NAMALWA (cell line): ENCODE results near the gene IGSF9.

Experiments used
- DNase-seq: peaks from one replicate; pipeline ENCODE4 v3.0.0-alpha.2; 2015; ENCODE audit warnings: low spot score

Gene IGSF9

DNA sequence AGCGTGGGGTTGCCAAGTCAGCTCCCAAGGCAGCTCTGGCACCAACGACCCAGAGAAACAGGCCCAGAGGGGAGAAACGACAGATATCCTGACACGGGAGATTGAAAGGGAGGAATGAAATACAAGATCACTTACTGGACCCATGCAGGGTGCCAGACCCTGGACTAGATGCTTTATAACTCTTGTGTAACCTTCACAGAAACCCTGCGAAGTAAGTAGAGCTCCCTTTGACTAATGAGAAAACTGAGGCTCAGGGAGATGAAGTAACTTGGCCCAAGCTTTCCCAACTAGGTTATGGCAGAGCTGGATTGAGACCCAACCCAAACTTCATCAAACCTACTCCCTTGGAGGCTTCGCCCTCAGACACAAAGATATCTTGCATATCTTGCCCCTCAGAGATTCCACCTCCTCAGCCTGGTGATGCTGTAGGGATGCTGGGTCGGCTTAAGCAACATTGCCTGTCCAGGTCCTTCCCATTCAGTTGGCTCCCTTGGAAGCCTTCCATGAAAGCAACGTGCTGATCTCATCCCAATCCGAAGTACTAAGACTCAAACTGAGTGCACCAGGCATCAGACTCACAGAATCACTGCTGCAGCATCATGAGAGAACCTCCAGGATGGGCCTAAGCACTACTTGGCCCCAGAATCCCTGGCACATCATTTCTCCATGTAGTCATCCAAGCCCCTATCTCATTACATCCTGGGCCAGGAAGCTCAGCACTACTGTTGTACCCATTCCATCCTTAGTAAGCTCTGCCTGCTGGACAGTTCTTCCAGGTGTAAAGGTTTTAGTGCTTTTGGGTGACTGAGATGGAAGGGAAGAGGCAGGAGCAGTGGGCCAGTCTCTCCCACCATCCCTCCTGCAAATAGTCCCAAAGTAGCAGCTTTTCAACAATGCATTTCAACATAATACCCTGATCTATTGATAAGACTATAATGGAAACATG, 1.1 kb upstream of the IGSF9 start:
- no peak for DNase-seq

DNA sequence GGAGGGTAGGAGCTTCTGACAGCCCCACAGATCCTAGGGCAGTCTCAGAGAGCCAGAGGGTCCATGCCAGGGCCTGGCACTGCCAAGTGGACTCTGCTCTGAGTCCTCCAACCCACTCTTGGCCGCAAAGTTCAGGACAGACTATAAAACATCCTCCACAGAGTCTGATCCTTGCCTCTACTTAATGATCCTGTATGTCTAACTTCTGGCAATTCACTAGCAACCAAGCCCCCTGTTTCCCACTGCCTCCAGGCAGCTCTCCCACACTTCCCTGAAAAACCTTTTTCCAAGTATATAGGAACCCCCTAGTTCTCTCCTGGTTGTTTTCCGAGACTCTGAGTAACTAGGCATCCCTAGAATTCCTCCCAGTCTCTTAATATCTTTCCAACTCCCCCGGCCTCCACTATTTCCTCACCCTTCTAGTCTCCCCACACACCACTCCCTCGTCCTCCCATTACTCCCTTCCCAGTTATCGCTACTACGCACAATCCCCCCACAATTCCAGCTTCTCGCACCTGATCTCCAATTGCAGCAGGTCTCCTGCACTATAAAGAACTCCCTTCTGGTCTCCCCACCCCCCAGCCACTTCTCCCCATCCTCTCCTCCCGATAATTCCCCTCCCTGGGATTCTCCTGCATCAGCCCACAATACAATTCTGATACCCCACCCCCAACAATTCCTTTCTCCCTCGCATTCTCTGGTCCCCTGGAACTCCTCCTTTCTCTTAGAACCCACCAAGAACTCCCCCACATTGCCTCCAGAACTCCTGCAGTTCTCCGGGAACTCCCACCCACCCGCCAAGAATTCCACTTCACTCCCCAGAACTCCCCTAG, 574 bp downstream of the IGSF9 start:
- no peak for DNase-seq

DNA sequence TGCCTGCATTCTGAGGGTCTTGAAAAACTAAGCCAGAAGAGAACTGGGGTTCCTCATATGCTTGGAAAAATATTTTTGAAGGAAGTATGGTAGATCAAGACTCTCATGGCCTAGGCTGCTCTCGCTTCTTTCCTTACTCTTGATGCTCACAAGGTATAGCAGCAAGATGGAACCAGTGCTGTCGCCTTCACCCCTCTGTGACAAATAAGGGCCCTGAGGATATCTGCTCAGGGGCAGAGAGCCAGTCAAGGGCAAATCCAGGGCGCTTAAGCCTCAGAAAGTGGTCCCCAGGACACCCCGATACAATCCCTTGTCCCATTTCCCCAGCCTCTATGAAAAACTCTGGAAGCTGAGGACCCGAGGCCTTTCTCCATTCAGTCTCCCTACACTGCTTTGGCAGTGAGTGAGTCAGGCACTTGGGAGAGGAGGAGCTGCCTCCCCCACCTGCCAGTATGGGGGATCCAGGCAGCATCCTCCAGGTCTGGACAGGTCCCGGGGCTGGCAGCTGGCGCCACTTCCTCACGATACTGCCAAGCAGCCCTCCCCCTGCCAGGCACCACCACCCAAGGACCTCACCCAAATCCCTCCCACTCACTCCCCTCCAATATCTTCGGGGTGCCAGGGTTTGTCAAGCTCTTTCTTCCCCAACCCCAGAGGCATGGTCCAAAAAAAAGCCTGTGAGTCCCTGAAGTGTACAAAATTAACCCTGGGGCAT, 1.3 kb downstream of the IGSF9 start:
- no peak for DNase-seq

DNA sequence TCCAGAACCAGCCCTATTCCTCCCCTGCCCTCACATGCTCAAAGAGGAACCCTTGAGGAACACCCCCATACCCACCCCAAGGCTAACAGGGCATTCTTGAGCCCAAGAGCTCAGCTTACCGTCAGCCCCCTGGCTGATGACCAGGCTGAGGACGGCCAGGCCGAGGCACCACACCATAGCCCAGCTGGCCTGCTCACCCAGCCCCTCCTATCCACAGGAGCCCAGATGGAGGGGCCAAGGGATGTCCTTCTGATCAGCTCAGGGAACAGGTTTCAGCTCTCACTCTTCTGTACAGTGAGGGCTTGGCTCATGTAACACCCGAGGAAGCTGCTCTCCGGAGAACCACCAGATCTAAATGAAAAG, 2.2 kb downstream of the IGSF9 start:
- DNase-seq, result no peak

DNA sequence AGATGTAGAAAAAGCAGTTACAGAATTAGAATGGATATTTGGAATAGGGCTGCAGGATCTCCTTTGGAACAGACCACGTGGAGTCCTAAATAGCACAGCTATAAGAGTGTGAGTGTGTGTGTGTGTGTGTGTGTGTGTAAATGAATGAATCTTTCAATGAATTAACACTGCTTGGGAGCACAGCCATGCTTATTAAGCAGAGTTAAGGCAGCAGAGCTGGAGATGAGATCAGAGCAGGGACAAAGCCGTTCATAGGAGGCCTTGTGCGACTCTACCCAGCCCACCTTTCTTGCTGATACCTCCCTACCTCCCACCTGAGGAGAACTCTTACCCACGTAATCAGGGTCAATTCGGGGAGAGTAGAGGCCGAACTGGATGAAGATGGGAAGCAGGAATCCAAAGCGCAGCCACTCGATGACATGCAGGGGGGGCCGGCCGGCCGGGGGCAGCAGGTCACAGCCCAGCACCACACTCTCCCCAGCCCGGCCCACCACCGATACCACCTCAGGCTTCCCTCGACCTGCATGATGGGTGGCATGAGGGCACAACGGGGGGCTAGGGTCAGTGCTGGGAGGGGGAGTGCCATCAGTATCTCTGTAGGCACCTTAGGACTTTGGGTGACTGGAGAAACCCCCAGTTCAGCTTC, 2.7 kb downstream of the IGSF9 start:
- no peak for DNase-seq

DNA sequence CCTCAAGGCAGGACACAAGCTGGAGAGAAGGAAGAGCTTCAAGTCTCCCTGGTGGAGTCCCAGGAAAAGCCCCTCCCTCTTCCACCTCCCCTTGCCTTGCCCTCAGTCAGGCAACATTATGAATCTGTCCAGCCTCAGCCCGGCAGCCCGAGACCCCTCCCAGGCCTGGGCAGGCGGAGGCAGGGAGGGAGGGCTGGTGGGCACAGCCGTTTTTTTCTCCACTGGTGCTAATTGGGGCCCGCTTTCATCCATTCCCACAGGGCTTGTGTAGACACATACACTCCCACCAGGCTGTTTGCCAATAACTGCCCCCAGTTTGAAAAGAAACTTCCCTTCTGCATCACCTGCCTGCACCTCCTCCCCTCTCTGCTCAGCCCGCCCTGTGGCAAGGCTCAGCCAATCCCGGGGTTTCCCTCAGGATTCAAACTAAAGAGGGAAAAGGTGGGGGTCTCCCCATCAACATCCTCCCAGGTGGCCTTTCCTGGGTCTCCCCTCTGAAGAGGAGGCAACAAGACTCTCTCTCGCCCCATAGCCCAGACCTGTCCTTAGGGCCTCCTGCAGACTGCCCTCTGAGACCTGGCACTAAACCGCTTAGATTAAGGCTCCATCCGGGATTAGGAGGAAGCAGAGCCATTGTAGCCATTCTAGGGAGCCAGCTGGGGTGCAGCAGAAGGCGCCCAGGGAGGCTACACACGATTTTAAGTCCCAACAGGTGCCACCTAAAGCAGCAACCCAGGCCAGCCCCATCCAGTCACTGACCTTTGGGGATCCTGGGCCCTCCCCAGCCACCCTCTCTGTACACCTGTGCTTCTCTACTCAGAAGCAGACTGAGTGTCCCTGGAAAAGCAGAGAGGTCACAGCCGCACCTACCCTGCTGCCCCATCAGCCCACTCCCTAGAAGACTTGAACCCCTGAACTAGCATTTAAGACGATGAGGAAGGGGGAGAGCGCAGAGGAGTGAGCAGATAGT, 3.5 kb downstream of the IGSF9 start:
- no peak for DNase-seq

DNA sequence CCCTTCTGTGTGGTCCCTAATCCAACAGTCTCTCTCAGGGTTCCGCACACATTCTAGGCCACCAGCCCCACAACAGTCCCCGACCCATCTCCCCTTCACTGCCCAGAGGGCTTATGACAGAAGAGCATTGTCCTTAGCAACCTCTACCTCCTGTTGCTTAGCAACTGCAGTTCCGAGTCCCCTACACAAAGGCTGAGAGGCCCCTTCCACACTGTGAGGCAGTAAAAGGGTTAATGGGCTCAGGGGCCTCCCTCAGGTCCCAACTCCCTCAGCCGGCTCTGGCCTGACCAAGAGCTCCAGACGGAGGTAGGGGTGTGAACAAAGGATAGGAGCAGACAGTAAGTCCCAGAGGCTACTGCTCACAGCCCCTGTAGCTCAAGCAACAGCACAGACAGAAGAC, 4.3 kb downstream of the IGSF9 start:
- DNase-seq, result no peak

DNA sequence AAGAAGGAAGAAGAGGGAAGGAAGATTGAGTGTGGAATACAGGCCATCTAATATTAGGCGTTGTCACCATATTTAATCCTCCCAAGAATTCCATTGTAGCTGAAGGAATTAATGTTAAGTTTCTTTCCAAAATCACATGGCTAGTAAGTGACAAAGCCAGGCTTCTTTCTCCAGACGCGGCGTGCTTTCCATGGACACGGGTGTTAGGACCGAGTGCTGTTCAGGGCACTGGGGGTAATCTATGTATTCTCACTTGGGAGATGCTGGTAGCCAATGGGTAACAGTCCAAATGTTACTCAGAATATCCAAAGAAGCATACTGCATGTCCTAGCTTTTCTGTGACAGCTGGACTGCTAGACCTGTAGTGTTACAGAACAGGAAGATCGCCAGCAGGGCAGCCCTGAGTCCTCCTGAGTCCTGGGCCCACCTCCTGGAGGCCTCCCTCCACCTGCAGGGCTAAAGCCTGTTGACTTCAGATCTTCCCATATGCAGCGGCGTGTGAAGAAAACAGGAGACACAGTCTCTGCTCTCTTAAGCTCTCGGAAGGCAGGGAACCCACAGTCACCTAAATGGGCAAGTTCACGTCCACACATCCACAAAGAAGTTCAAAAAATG, 5.3 kb downstream of the IGSF9 start:
- no peak for DNase-seq

DNA sequence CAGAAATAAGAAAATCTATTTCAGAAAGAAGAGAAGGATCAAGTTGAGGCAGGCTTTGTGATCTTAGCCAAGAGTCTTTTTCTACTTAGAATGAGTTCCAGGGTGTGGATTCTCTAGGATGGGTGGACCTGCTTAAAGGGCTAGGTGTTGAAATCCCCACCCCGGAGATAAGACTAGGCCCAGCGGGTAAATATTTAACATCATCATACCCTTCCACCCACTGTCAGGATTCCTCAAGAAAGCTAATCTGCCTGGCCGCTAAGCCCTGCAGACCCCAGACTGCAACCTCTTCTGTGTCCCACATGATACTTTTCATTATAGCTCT, 5.8 kb downstream of the IGSF9 start:
- DNase-seq, result no peak

DNA sequence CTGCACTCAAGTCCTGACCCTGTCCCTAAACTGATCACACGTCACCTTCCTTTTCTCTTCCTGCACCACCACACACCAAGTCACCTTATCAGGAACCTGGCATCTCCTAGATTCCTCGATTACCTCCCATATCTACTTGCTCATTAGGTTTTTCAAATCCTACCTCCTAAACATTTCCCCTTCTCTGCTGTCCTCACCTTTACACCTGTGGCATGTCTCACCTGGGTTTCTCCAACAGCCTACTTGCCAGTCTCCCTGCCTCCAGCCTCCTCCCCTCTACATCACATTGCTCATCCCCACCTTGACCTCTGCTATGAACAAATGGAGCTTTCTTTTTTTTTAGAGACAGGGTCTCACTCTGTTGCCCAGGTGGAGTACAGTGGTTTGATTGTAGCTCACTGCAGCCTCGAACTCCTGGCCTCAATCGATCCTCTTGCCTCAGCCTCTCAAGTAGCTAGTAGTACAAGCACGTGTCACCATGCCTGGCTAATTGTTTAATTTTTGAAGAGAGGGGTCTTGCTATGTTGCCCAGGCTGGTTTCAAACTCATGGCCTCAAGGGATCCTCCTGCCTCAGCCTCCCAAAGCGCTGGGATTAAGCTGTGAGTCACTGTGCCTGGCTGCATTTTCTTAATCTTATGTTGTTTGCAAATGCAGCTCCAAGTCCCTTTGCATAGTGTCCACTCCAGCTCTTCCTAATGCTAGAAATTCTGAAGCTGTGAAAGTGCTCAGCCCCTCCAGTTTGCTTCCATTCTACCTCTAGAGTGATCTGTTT, 6.3 kb downstream of the IGSF9 start:
- no peak for DNase-seq

DNA sequence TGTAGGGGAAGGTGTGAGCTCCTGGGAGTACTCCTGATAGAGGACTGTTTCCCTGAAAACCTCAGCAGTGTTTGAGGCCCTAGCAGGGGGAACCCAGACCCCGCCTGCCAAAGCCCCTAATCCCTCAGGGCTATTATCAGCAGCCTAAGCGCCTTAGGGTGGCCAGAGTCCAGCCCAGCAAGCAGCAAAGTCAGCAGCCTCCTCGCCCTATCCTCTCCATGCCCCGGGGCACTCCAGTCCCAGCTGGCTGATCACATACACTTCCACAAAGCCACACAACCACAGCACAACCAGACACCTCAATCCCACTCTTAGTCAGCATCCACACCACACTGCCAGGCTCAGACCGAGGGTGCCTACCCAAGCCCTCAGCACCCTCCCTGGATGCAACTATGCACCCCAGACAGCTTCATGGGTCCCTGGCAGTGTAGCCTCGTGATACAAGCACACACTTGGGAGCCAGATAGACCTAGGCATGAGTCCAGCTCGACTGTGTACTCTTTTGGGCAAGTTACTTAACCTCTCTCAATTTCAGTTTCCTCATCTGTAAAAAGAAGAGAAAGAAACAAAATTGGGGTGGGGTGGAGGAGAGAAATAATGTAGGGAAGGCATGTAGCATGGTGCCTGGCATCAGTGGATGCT, 7.1 kb downstream of the IGSF9 start:
- no peak for DNase-seq

DNA sequence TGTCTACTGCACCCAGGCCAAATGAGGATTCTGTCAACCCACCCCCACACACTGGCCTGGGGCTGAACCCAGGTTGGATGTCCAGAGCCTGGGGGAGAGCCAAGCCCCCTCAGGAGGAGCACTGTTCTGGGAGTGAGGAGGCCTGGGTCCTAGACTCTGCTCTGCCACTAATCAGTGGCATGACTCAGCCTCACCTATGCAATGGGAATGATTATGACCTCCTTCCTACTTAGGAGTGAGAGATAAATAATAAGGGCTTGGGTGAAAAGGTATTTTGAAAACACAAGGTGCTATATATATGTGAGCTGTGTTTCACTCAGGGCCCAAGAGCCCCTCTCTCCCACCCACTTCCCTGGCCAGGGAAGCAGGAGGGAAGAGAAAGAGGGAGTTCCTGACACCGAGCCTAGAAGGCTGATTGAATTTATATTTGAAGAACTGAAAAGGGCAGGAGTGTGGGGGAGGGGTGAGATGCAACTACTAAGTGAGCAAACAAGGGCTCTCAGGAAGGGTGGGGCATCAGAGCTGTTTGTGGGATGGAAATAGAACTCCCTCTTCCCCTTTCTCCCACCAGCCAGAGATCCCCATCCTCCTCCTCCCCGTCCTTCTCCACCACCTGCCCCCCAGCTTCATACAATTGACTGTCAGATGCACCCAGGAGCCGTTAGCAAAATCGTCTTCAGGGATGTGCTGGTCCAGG, 8.2 kb downstream of the IGSF9 start:
- DNase-seq, result no peak

DNA sequence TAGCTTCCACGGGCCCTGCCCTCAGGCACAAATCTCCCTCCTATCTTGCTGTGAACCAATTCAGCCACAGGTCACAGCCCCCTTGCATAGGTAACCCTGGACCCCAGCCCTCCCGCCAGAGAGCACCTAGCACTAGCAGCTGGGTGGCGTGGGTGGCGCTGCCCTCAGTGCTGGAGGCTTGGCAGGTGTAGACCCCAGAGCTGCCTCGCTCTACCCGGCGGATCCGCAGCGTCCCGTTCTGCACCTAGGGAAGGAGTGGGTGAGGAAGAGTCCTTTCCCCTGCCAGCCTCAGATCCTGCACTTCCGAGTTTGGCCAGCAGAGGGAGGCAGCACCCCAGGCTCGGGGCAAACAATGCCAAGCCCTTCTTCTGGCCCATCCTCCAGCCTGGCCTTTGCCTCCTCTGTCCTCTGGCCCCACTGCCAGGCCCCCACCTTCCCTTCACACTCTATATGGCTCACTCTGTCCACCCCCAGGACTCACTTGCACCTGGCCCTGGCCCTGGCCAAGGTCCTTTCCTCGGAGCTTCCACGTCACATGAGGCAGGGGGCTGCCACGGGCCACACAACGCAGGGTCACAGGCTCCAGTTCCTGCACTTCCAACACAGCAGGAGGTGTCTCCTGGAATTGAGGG, 9.0 kb downstream of the IGSF9 start:
- DNase-seq, result peak; percentile 87

DNA sequence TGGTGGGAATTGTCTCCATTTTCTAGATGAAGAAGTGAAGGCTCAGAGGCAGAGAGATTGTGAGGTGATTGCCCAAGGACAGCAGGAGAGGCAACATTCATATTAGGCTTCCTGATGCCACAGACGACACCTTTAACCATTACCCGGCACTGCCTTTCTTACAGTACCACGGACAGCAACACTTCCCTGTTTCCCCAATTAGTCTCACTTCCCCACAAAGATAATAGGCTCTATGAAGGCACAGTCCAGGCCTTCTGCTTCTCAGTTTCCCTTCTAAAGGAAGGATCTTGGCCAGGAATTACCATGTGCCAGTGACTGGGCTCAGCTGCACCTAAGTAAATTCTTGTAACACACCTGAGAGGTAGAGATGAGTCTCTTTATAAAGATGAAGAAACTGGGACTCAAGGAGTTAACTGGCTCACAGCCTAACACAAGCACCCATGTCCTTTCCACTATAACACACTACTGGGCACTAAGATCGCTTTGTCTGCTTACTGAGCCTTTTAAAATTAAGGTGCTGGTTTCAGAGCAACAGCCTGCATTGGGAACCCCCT, 9.6 kb downstream of the IGSF9 start:
- peak; percentile 43 for DNase-seq

DNA sequence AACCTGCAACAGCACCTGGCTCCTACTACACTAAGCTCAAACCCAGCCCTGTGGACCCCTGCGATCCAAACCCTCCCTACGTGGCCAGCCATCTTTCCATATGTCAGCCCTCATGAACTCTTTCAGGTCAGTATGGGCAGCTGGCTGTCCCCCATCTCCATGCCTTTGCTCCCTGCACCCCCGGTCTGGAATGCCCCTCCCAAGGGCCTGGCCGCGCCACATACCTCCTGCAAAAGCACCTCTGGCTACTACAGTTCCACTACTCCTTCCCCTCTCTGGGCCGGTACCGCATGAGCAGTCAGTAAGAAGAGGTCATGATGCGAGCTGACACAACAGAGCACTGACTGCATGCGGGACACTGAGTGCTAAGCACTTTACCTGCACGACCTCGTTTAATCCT, 10.1 kb downstream of the IGSF9 start:
- DNase-seq, result no peak

DNA sequence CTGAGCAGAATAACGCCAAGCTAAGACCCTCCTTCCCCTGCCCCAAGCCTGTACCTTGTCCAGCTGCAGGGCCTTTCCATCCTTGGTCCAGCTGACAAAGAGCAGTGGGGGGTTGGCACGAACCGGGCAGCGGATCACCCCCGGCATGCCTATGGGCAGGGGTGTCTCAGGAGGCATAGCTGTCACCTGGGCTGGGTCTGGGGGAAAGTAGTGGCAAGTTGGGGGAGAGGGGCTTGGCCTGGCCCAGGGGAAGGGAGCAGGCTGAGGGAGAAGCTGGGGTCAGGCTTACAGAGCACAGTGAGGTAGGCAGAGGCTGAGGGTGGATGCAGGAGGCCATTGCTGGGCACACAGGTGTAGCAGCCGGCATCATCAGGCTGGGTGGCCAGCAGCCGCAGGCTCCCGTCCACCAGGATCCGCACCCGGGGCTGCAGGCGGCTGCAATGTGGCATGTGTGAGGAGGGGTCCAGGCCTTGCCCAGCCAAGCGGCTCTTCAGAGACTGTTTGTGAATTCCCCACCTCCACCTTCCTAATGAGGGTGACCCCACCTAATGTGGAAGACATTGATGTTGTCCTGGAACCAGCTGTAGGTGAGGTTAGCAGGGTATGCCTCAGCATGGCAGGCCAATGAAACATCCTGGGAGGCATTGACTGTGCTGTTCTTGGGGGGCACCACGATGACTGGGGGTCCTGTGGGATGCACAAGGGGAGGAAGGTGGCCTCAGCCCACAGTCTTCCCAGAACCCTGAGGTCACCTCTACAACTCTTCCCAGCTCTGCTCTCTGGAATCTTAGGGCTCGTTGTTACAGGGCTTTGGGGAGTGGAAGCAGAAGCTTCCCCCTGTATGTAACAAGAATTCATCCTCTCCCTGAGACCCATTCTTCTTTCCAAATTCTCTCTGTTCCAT, 11.0 kb downstream of the IGSF9 start:
- DNase-seq, result no peak

DNA sequence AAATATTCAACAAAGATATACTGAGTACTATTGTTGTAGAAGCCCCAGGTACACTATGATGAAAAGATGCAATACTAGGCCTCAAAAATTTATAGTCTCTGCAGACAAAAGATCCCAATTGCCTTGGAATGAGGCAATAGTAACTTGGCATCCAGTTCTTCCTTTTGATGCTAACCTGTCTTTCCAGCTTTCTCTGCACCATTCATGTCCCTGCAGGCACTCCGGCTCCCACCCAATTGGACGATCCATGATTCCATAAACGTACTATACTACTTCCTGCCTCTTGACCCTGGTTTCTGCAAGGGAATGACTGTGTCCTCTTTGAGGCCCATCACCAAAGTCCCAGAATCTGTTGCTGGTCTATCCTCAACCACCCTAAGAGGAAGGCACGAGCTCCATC, 12.1 kb downstream of the IGSF9 start:
- DNase-seq, result no peak
